ENCODE data around the gene MEGF6.
"Not testable (repeated sequence)": the region's sequence is repeated elsewhere in the genome, so short reads cannot be mapped to it uniquely, and the experiment has no call there.

Gene MEGF6

GRCh38 chr1:3626025-3626424 is 14.7 kb upstream of the MEGF6 start:
- Mint-ChIP-seq H3K27ac (peak overlapping the region; percentile 81), H3K27me3 (peaks cover 6% of the 10 kb centered on the region), H3K4me1 (ENCODE audit: low read depth) (peaks cover 57% of the 10 kb centered on the region), H3K4me3 (peak overlapping the region; percentile 71), H3K9me3 (no peaks in the 10 kb centered on the region), H3K36me3 (ENCODE audit: low read depth) (peaks cover 56% of the 10 kb centered on the region)
- intact Hi-C loops (cut with micrococcal nuclease) = no loop called here

- peaks cover 50% of the 10 kb centered on the region for H3K4me1 Mint-ChIP-seq (ENCODE audit: low read depth)
- peak overlapping the region; percentile 81 for H3K27ac Mint-ChIP-seq
- peaks cover 49% of the 10 kb centered on the region for H3K36me3 Mint-ChIP-seq (ENCODE audit: low read depth)
- H3K4me3 Mint-ChIP-seq = peak overlapping the region; percentile 97
- intact Hi-C loops (cut with micrococcal nuclease) = no loop called here
- no peaks in the 10 kb centered on the region for H3K9me3 Mint-ChIP-seq
- H3K27me3 Mint-ChIP-seq = peaks cover 8% of the 10 kb centered on the region
Observed at GRCh38 chr1:3625151-3625907, 14.0 kb upstream of the MEGF6 start.

- H3K4me1 Mint-ChIP-seq (ENCODE audit: low read depth) = peaks cover 44% of the 10 kb centered on the region
- peak within 1 kb of the TSS; percentile 97 for H3K4me3 Mint-ChIP-seq
- H3K27ac Mint-ChIP-seq = peak within 1 kb of the TSS; percentile 81
- no peaks in the 10 kb centered on the region for H3K9me3 Mint-ChIP-seq
- intact Hi-C loops (cut with micrococcal nuclease) = loop anchor here (1.0 kb wide), 1 partner anchor 26 kb away; the partner anchor contains the start of gene WRAP73
- H3K36me3 Mint-ChIP-seq (ENCODE audit: low read depth) = peaks cover 40% of the 10 kb centered on the region
- H3K27me3 Mint-ChIP-seq = peaks cover 10% of the 10 kb centered on the region
Observed at GRCh38 chr1:3624200-3625136, 13.2 kb upstream of the MEGF6 start, which contains the start of gene TPRG1L. Gene TPRG1L (plus strand): TSS chr1:3625015. CDS start chr1:3625073, 58 bp downstream.

- H3K27ac Mint-ChIP-seq = peak overlapping the region; percentile 81
- H3K27me3 Mint-ChIP-seq = peaks cover 10% of the 10 kb centered on the region
- H3K36me3 Mint-ChIP-seq (ENCODE audit: low read depth) = peaks cover 32% of the 10 kb centered on the region
- peak overlapping the region; percentile 97 for H3K4me3 Mint-ChIP-seq
- H3K4me1 Mint-ChIP-seq (ENCODE audit: low read depth) = peaks cover 49% of the 10 kb centered on the region
- no peaks in the 10 kb centered on the region for H3K9me3 Mint-ChIP-seq
- intact Hi-C loops (cut with micrococcal nuclease) = loop anchor here (1.0 kb wide), 1 partner anchor 27 kb away; the partner anchor contains the start of gene WRAP73
Observed at GRCh38 chr1:3623441-3624199, 12.3 kb upstream of the MEGF6 start.

- peaks cover 12% of the 10 kb centered on the region for H3K27me3 Mint-ChIP-seq
- H3K4me3 Mint-ChIP-seq; H3K9me3 Mint-ChIP-seq; intact Hi-C loops (cut with micrococcal nuclease); H3K27ac Mint-ChIP-seq: not testable (repeated sequence)
- H3K36me3 Mint-ChIP-seq (ENCODE audit: low read depth) = peaks cover 16% of the 10 kb centered on the region
- H3K4me1 Mint-ChIP-seq (ENCODE audit: low read depth) = peaks cover 49% of the 10 kb centered on the region
Observed at GRCh38 chr1:3622102-3622501, 10.8 kb upstream of the MEGF6 start.

GRCh38 chr1:3621151-3621671 is 9.9 kb upstream of the MEGF6 start:
- peaks cover 46% of the 10 kb centered on the region for H3K4me1 Mint-ChIP-seq (ENCODE audit: low read depth)
- not testable (repeated sequence) for H3K27ac Mint-ChIP-seq

GRCh38 chr1:3620708-3621107 is 9.4 kb upstream of the MEGF6 start:
- H3K27me3 Mint-ChIP-seq = peaks cover 16% of the 10 kb centered on the region
- H3K36me3 Mint-ChIP-seq (ENCODE audit: low read depth) = peaks cover 10% of the 10 kb centered on the region
- intact Hi-C loops (cut with micrococcal nuclease) = no loop called here
- no peak overlapping the region for H3K27ac Mint-ChIP-seq
- no peak overlapping the region for H3K4me3 Mint-ChIP-seq
- H3K4me1 Mint-ChIP-seq (ENCODE audit: low read depth) = peaks cover 41% of the 10 kb centered on the region
- H3K9me3 Mint-ChIP-seq = no peaks in the 10 kb centered on the region

More at GRCh38 chr1:3621151-3621671, 9.9 kb upstream of the MEGF6 start:
- H3K9me3 Mint-ChIP-seq; intact Hi-C loops (cut with micrococcal nuclease); H3K4me3 Mint-ChIP-seq: not testable (repeated sequence)
- peaks cover 13% of the 10 kb centered on the region for H3K36me3 Mint-ChIP-seq (ENCODE audit: low read depth)
- H3K27me3 Mint-ChIP-seq = peaks cover 14% of the 10 kb centered on the region

- Mint-ChIP-seq H3K4me3 (no peak overlapping the region), H3K36me3 (ENCODE audit: low read depth) (peaks cover 2% of the 10 kb centered on the region), H3K27me3 (peaks cover 22% of the 10 kb centered on the region), H3K27ac (no peak overlapping the region), H3K4me1 (ENCODE audit: low read depth) (peaks cover 32% of the 10 kb centered on the region), H3K9me3 (no peaks in the 10 kb centered on the region)
- intact Hi-C loops (cut with micrococcal nuclease) = loop anchor here (1.0 kb wide), 3 partner anchors 26 to 128 kb away; no protein-coding TSS in a partner anchor
Observed at GRCh38 chr1:3618881-3619671, 7.8 kb upstream of the MEGF6 start.

- no peaks in the 10 kb centered on the region for H3K36me3 Mint-ChIP-seq (ENCODE audit: low read depth)
- H3K27me3 Mint-ChIP-seq = peaks cover 21% of the 10 kb centered on the region
- intact Hi-C loops (cut with micrococcal nuclease) = no loop called here
- no peaks in the 10 kb centered on the region for H3K9me3 Mint-ChIP-seq
- no peak overlapping the region for H3K27ac Mint-ChIP-seq
- peaks cover 26% of the 10 kb centered on the region for H3K4me1 Mint-ChIP-seq (ENCODE audit: low read depth)
- no peak overlapping the region for H3K4me3 Mint-ChIP-seq
Observed at GRCh38 chr1:3618531-3618880, 7.2 kb upstream of the MEGF6 start.

GRCh38 chr1:3617806-3618345 is 6.6 kb upstream of the MEGF6 start:
- H3K4me3 Mint-ChIP-seq = no peak overlapping the region
- intact Hi-C loops (cut with micrococcal nuclease) = no loop called here

GRCh38 chr1:3616861-3617260 is 5.6 kb upstream of the MEGF6 start:
- no peaks in the 10 kb centered on the region for H3K36me3 Mint-ChIP-seq (ENCODE audit: low read depth)
- no peak overlapping the region for H3K27ac Mint-ChIP-seq
- intact Hi-C loops (cut with micrococcal nuclease) = no loop called here
- H3K27me3 Mint-ChIP-seq = peaks cover 38% of the 10 kb centered on the region
- peaks cover 13% of the 10 kb centered on the region for H3K4me1 Mint-ChIP-seq (ENCODE audit: low read depth)
- H3K9me3 Mint-ChIP-seq = no peaks in the 10 kb centered on the region
- H3K4me3 Mint-ChIP-seq = no peak overlapping the region

More at GRCh38 chr1:3617806-3618345, 6.6 kb upstream of the MEGF6 start:
- H3K9me3 Mint-ChIP-seq = no peaks in the 10 kb centered on the region
- no peaks in the 10 kb centered on the region for H3K36me3 Mint-ChIP-seq (ENCODE audit: low read depth)
- peaks cover 20% of the 10 kb centered on the region for H3K4me1 Mint-ChIP-seq (ENCODE audit: low read depth)
- H3K27ac Mint-ChIP-seq = no peak overlapping the region
- peaks cover 28% of the 10 kb centered on the region for H3K27me3 Mint-ChIP-seq
